ENCODE results near the gene ADGRB2.

The ADGRB2 gene

GRCh38 chr1:31748365-31748764 is 15.8 kb downstream of the ADGRB2 start:
- no peak for DNase-seq

- no peak for DNase-seq
These were observed 16.8 kb downstream of the ADGRB2 start for GRCh38 chr1:31747304-31747703.

GRCh38 chr1:31746687-31747086 is 17.5 kb downstream of the ADGRB2 start:
- no peak for DNase-seq

- DNase-seq = no peak
These were observed 18.0 kb downstream of the ADGRB2 start for GRCh38 chr1:31745946-31746670.

- DNase-seq = peak; percentile 35
These were observed 18.8 kb downstream of the ADGRB2 start for GRCh38 chr1:31745096-31745945.

- DNase-seq = no peak
These were observed 19.8 kb downstream of the ADGRB2 start for GRCh38 chr1:31744165-31744888.

GRCh38 chr1:31742462-31743212 is 21.5 kb downstream of the ADGRB2 start:
- no peak for DNase-seq

- DNase-seq = peak; percentile 19
These were observed 24.8 kb downstream of the ADGRB2 start for GRCh38 chr1:31739346-31739745.

GRCh38 chr1:31736675-31737074 is 27.5 kb downstream of the ADGRB2 start:
- no peak for DNase-seq

- no peak for DNase-seq
These were observed 28.6 kb downstream of the ADGRB2 start for GRCh38 chr1:31735571-31735970.

GRCh38 chr1:31734582-31735107 is 29.5 kb downstream of the ADGRB2 start:
- DNase-seq = no peak

- DNase-seq = no peak
These were observed 30.5 kb downstream of the ADGRB2 start for GRCh38 chr1:31733389-31734219.

- DNase-seq = no peak
These were observed 31.3 kb downstream of the ADGRB2 start for GRCh38 chr1:31732751-31733289.

- DNase-seq = no peak
These were observed 31.8 kb downstream of the ADGRB2 start for GRCh38 chr1:31732343-31732742.

- no peak for DNase-seq
These were observed 33.0 kb downstream of the ADGRB2 start for GRCh38 chr1:31731049-31731565.

GRCh38 chr1:31730336-31731048 is 33.6 kb downstream of the ADGRB2 start:
- no peak for DNase-seq

- DNase-seq = no peak
These were observed 36.3 kb downstream of the ADGRB2 start for GRCh38 chr1:31727849-31728248.

- no peak for DNase-seq
These were observed 36.9 kb downstream of the ADGRB2 start for GRCh38 chr1:31727195-31727594.

GRCh38 chr1:31726715-31727114 is 37.4 kb downstream of the ADGRB2 start:
- DNase-seq = no peak
